Measurements from ENCODE around the gene PLEKHG4B.

- TF ChIP-seq USF1 (IDR thresholded peaks at IDR 0.05; ENCODE audit: borderline replicate concordance, low read depth): no peak
- peak; percentile 48 for TF ChIP-seq CTCF (IDR thresholded peaks at IDR 0.05)
- 0 out of 2 replicates have a peak, but pooled peaks have one; percentile 19 for TF ChIP-seq SMC3 (IDR thresholded peaks at IDR 0.05; ENCODE audit: low read depth, low read length)
- no peak for TF ChIP-seq REST (IDR thresholded peaks at IDR 0.05; ENCODE audit: low read depth, low read length)
- peak; percentile 59 for TF ChIP-seq RAD21 (IDR thresholded peaks at IDR 0.05; ENCODE audit: low read length)
- TF ChIP-seq JUND (IDR thresholded peaks at IDR 0.05): no peak
- TF ChIP-seq EZH2phosphoT487 (IDR thresholded peaks at IDR 0.05; ENCODE audit: borderline replicate concordance, low read depth): no peak
- no peak for TF ChIP-seq POLR2AphosphoS5 (IDR thresholded peaks at IDR 0.05; ENCODE audit: low read depth, low read length)
- no peak for TF ChIP-seq MXI1 (IDR thresholded peaks at IDR 0.05; ENCODE audit: low read depth, low read length)
- TF ChIP-seq ELF1 (IDR thresholded peaks at IDR 0.05): no peak
- no peak for TF ChIP-seq EP300 (IDR thresholded peaks at IDR 0.05; ENCODE audit: borderline replicate concordance in 1 of 2, low read depth in 1 of 2, low read length in 1 of 2)
- TF ChIP-seq SIN3A (IDR thresholded peaks at IDR 0.05; ENCODE audit: borderline replicate concordance, low read depth, low read length): no peak
- TF ChIP-seq TAF1 (IDR thresholded peaks at IDR 0.05; ENCODE audit: borderline replicate concordance, low read depth, low read length): no peak
- no peak for TF ChIP-seq GATA2 (CRISPR knock-in tag; IDR thresholded peaks at IDR 0.05)
Measured at GRCh38 chr5:42250-42649, 49.7 kb upstream of the PLEKHG4B start.

All from SK-N-SH (cell line).